ENCODE data around the gene CDC42BPG.
A peak's percentile ranks its signal among the peaks of the same experiment; 100 is the strongest.

Gene CDC42BPG

GRCh38 chr11:64778223-64778472 lies 66.3 kb downstream of the CDC42BPG start:
- H3K27ac ChIP-seq, result peak overlapping the region; percentile 100
- no peak for TF ChIP-seq CTCF (conservative IDR thresholded peaks at IDR 0.05)

DNA sequence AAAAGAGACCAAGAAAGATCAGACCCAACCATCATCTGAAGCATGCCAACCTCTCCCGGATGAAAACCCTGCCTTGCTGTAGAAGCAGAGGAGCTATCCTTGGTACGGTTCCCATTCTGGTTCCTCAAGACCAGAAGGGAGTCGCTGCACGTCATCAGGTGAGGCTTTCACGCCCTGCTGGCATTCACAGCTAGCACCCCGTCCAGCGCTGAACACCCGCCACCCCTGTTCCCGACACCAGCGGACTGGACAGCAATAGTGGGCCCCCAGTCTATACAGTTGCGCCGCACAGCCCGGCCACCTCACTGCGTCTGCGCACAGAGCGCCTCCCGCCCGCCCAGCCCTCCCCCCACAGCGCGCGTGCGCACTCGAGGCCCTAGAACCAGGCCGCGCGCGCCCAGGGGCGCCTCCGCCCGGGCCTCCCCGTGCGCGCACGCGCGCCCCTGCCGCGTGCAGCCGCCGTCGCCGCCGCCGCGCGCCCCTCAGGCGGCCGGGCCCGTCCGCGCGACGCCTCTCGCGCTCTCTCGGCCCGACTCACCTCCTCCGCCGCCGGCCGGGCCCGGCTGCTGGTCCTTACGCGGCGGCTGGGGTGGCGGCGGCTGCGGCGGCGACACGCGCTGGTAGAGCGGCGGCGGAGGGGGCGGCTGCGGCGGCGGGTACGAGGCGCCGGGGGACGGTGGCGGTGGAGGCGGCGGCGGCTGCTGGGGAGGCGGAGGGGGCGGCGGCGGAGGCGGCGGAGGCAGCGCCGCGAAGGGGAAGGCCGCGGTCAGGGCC lies 66.8 kb downstream of the CDC42BPG start:
- H3K27ac ChIP-seq, result peak overlapping the region; percentile 100
- TF ChIP-seq CTCF (conservative IDR thresholded peaks at IDR 0.05), result no peak

- peak overlapping the region; percentile 100 for H3K27ac ChIP-seq
- TF ChIP-seq CTCF (conservative IDR thresholded peaks at IDR 0.05), result no peak
Measured at GRCh38 chr11:64776875-64777274, 67.6 kb downstream of the CDC42BPG start.

GRCh38 chr11:64776425-64776824 lies 68.0 kb downstream of the CDC42BPG start:
- H3K27ac ChIP-seq, result peak overlapping the region; percentile 100; the same call in 1 of the 2 replicates
- no peak for TF ChIP-seq CTCF (conservative IDR thresholded peaks at IDR 0.05)

DNA sequence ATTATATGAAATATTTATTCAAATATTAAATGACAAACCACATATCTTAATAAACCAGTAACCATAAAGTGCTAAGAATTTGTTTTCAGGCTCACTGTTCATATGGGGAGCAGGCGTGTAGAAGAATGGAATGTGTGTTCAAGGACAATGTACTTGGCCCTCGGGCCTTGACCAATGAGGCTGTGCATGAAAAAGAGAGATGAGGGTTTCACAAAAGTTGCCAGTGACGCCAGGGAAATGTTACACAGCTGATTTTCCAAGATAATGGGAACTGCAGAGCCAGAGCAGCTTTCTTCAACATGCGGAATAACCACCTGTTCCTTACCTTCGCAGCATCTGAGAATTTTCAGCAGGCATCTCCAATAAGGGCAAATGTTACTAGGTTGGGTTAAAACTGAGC lies 70.3 kb downstream of the CDC42BPG start:
- no peak for TF ChIP-seq CTCF (conservative IDR thresholded peaks at IDR 0.05)
- no peak overlapping the region for H3K27ac ChIP-seq
